Loucy (cell line): Measurements from ENCODE around the gene CDC37L1.

ENCODE experiments used
- H2AFZ ChIP-seq: fragments of 200-600 bp; sonication (generic); 2 replicates; pipeline ENCODE4 v1.6.0; 2016; ENCODE audit warnings: antibody characterized with exemption, mild to moderate bottlenecking, low read length, moderate library complexity
- H3F3A ChIP-seq: fragments of 200-600 bp; 2 replicates; pipeline ENCODE4 v1.6.0; 2016; ENCODE audit warnings: antibody characterized with exemption, low read depth, mild to moderate bottlenecking
- H3K27me3 ChIP-seq: fragments of 200-600 bp; sonication (generic); 2 replicates; pipeline ENCODE4 v1.6.1; 2014; ENCODE audit warnings: low read length, mild to moderate bottlenecking; ENCODE audit not compliant: insufficient read depth, poor library complexity, severe bottlenecking
- H3K36me3 ChIP-seq: fragments of 200-600 bp; sonication (generic); 2 replicates; pipeline ENCODE4 v1.6.1; 2016; ENCODE audit warnings: low read length; ENCODE audit not compliant: insufficient read depth
- H3K4me1 ChIP-seq: fragments of 200-600 bp; sonication (generic); 2 replicates; pipeline ENCODE4 v1.5.1; 2014; ENCODE audit warnings: low read length, mild to moderate bottlenecking; ENCODE audit not compliant: insufficient read depth, poor library complexity, severe bottlenecking
- H3K4me2 ChIP-seq: fragments of 200-600 bp; sonication (generic); 2 replicates; pipeline ENCODE4 v1.6.0; 2014; ENCODE audit warnings: antibody characterized with exemption, low read length, low read depth, mild to moderate bottlenecking; ENCODE audit not compliant: poor library complexity, severe bottlenecking
- H3K4me3 ChIP-seq: fragments of 200-600 bp; sonication (generic); 2 replicates; pipeline ENCODE4 v1.5.1; 2014; ENCODE audit warnings: low read length, mild to moderate bottlenecking, mixed read lengths; ENCODE audit not compliant: poor library complexity, severe bottlenecking
- H3K79me2 ChIP-seq: fragments of 200-600 bp; sonication (generic); 2 replicates; pipeline ENCODE4 v1.6.1; 2014; ENCODE audit warnings: low read length; ENCODE audit not compliant: insufficient read depth
- H3K9ac ChIP-seq: fragments of 200-600 bp; sonication (generic); 2 replicates; pipeline ENCODE4 v1.6.0; 2014; ENCODE audit warnings: mild to moderate bottlenecking, low read depth, low read length, moderate library complexity; ENCODE audit not compliant: poor library complexity, severe bottlenecking
- H3K9me2 ChIP-seq: fragments of 200-600 bp; sonication (generic); replicated peaks from 2 replicates; pipeline ENCODE4 v1.6.1; 2016; ENCODE audit warnings: low read depth, low read length, mixed read lengths
- H3K9me3 ChIP-seq: fragments of 200-600 bp; sonication (generic); 2 replicates; pipeline ENCODE4 v1.6.1; 2014; ENCODE audit warnings: mild to moderate bottlenecking, antibody characterized with exemption, low read length, low read depth; ENCODE audit not compliant: insufficient read depth
- H4K20me1 ChIP-seq: fragments of 200-600 bp; sonication (generic); 2 replicates; pipeline ENCODE4 v1.6.0; 2014; ENCODE audit warnings: antibody characterized with exemption, low read length, mild to moderate bottlenecking; ENCODE audit not compliant: insufficient read depth, poor library complexity, severe bottlenecking
- CTCF ChIP-seq: fragments of 200-600 bp; sonication (generic); conservative IDR thresholded peaks from 2 replicates; pipeline ENCODE4 v1.5.1; 2014; ENCODE audit warnings: mild to moderate bottlenecking, antibody characterized with exemption, low read length
- EZH2phosphoT487 ChIP-seq: fragments of 200-600 bp; IDR thresholded peaks from 2 replicates; pipeline ENCODE4 v1.6.1; 2018; ENCODE audit warnings: antibody characterized with exemption, mild to moderate bottlenecking, moderate library complexity, borderline replicate concordance

CDC37L1 gene

DNA sequence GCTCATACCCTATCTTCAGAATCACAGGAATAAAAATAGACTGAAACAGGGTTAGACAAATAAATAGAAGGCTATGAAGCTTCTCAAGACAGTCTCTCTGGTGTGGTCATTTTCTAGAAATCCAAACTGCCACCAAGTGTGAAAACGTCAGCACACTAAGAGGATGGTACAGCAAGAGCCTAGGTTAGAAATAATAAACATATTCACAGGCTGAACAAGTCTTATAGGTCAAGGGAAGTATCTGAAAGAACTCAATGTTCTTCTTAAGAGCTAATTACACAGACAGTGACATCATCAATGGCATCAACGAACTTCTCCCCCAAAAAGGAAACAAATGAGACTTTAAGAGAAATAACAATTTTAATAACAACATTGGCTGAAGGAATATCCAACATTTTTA lies 39.9 kb upstream of the CDC37L1 start:
- TF ChIP-seq CTCF = no peak
- TF ChIP-seq EZH2phosphoT487 = no peak
- Histone ChIP-seq H3K79me2 (no peaks in the 10 kb centered on the region), H4K20me1 (no peaks in the 10 kb centered on the region), H2AFZ (no peak overlapping the region), H3K9me2 (no peaks in the 10 kb centered on the region), H3K9me3 (no peaks in the 10 kb centered on the region), H3K9ac (no peak overlapping the region), H3K36me3 (no peaks in the 10 kb centered on the region), H3K4me3 (no peak overlapping the region), H3K4me1 (no peaks in the 10 kb centered on the region), H3F3A (no peaks in the 10 kb centered on the region), H3K27me3 (peaks cover 49% of the 10 kb centered on the region), H3K4me2 (no peak overlapping the region)

DNA sequence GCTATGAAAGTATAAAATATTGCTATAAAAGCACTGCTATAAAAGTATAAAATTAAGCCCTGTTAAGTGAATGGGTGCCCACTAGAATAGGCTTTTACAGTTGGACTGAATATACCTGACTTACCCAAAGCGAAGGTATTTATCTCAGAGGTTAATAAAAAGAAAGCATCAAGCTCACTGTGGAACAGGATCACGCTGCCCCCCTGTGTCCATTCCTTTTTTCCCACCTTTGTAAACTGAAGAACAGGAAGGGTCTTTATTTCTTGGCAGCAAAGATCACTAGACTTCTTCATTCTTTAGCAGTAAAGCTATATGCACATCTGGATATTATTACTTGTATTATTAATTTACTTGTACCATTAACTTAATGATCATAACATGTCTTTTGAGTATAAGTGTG lies 39.3 kb upstream of the CDC37L1 start:
- Histone ChIP-seq H3K36me3 (no peaks in the 10 kb centered on the region), H3K4me3 (no peak overlapping the region), H3F3A (no peaks in the 10 kb centered on the region), H3K9ac (no peak overlapping the region), H3K9me3 (no peaks in the 10 kb centered on the region), H2AFZ (no peak overlapping the region), H3K27me3 (peaks cover 43% of the 10 kb centered on the region), H4K20me1 (no peaks in the 10 kb centered on the region), H3K4me1 (no peaks in the 10 kb centered on the region), H3K4me2 (no peak overlapping the region), H3K9me2 (no peaks in the 10 kb centered on the region), H3K79me2 (no peaks in the 10 kb centered on the region)
- TF ChIP-seq CTCF (peak; percentile 64), EZH2phosphoT487 (no peak)

DNA sequence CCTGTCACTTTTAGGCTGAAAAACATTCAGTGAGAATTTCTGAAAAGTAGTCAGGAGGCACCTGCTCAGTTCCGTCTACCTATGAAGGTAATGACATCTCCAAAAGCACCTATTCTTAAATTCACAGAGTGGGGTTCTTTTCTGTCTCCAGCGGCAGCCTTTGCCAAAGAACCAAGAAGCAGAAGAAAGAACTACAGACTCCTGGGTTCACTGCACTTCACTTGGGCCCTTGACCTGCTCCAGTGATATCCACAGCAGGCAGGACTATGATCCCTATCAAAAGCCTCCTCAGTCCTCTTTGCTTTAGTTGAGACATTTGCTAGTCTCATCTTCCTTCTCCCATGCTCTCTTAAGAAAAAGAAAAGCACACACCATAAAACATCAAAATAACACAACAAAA lies 37.0 kb upstream of the CDC37L1 start:
- no peaks in the 10 kb centered on the region for H3K9me2 ChIP-seq
- no peak overlapping the region for H3K4me3 ChIP-seq
- no peak overlapping the region for H3K9ac ChIP-seq
- no peaks in the 10 kb centered on the region for H3K9me3 ChIP-seq
- no peaks in the 10 kb centered on the region for H3K4me1 ChIP-seq
- no peak overlapping the region for H2AFZ ChIP-seq
- H3K36me3 ChIP-seq = no peaks in the 10 kb centered on the region
- H4K20me1 ChIP-seq = no peaks in the 10 kb centered on the region
- no peak overlapping the region for H3K4me2 ChIP-seq
- H3K27me3 ChIP-seq = peaks cover 22% of the 10 kb centered on the region
- no peaks in the 10 kb centered on the region for H3F3A ChIP-seq
- no peaks in the 10 kb centered on the region for H3K79me2 ChIP-seq
- TF ChIP-seq EZH2phosphoT487 (no peak), CTCF (no peak)
